Skeletal muscle tissue (tissue), 4 donors: ENCODE data around the gene VWA1. TPM values are rescaled to one million over a fixed set of nuclear protein-coding genes. Genes with fewer than 3 reads are reported as not detected.
A peak's percentile ranks its signal among the peaks of the same experiment; 100 is the strongest.

Experiments
- H3K27ac ChIP-seq: one replicate; pipeline ENCODE4 v1.7.0; 2013; ENCODE audit warnings: mild to moderate bottlenecking, low read depth, low read length, inconsistent platforms
- H3K27me3 ChIP-seq, 3 donors: one replicate each; pipeline ENCODE4 v1.7.0; 2013; ENCODE audit warnings: low read length in 3 of 3; ENCODE audit not compliant: control insufficient read depth in 3 of 3, insufficient read depth in 3 of 3
- H3K36me3 ChIP-seq, 3 donors: one replicate each; pipeline ENCODE4 v1.7.0; 2013; ENCODE audit warnings: low read length in 3 of 3; ENCODE audit not compliant: control insufficient read depth in 3 of 3, insufficient read depth in 3 of 3
- H3K4me1 ChIP-seq, 3 donors: one replicate each; pipeline ENCODE4 v1.7.0; 2013; ENCODE audit warnings: low read length in 3 of 3, mild to moderate bottlenecking in 3 of 3; ENCODE audit not compliant: control insufficient read depth in 3 of 3, insufficient read depth in 3 of 3
- H3K4me3 ChIP-seq, 3 donors: one replicate each; pipeline ENCODE4 v1.7.0; 2013; ENCODE audit warnings: low read length in 3 of 3
- H3K9ac ChIP-seq, 3 donors: one replicate each; pipeline ENCODE4 v1.7.0; 2013; ENCODE audit warnings: low read length in 3 of 3, mild to moderate bottlenecking in 3 of 3, moderate library complexity in 2 of 3, low read depth in 1 of 3
- H3K9me3 ChIP-seq, 3 donors: one replicate each; pipeline ENCODE4 v1.7.0; 2013; ENCODE audit warnings: low read length in 3 of 3; ENCODE audit not compliant: control insufficient read depth in 3 of 3
- total RNA-seq: library from RNA; depleted of rRNA; stranded (reverse); fragments of >200 nt; gene quantifications from one replicate; pipeline ENCODE4 v1.2.3, GENCODE V29; 2014
- donor health status: Osteomylitis.

VWA1 gene
- total RNA-seq, 1 donor from 2014 or later, result 11.0 TPM

GRCh38 chr1:1395166-1395565 is 40.3 kb upstream of the VWA1 start:
- H3K27me3 ChIP-seq, result no peaks in the 10 kb centered on the region
- H3K4me1 ChIP-seq, result peaks cover 38 to 45% (median 43%) of the 10 kb centered on the region in 3 donors
- H3K4me3 ChIP-seq, result peak overlapping the region in 1 of 3 donors; percentile 29
- H3K27ac ChIP-seq, result no peak overlapping the region
- H3K36me3 ChIP-seq, result peaks cover 58 to 69% (median 64%) of the 10 kb centered on the region in 3 donors
- H3K9ac ChIP-seq, result peak overlapping the region in 1 of 3 donors; percentile 45
- no peaks in the 10 kb centered on the region for H3K9me3 ChIP-seq

GRCh38 chr1:1397839-1398523 is 37.5 kb upstream of the VWA1 start:
- Histone ChIP-seq H3K9ac (peak overlapping the region; percentile 89 to 97 (median 91)), H3K27me3 (no peaks in the 10 kb centered on the region), H3K36me3 (peaks cover 54 to 64% (median 55%) of the 10 kb centered on the region in 3 donors), H3K27ac (peak overlapping the region; percentile 85), H3K4me1 (peaks cover 43 to 62% (median 55%) of the 10 kb centered on the region in 3 donors), H3K4me3 (peak overlapping the region; percentile 86 to 94 (median 93)), H3K9me3 (no peaks in the 10 kb centered on the region)

GRCh38 chr1:1398677-1399186 is 36.8 kb upstream of the VWA1 start:
- Histone ChIP-seq H3K9ac (peak overlapping the region; percentile 89 to 97 (median 91)), H3K36me3 (peaks cover 50 to 56% (median 52%) of the 10 kb centered on the region in 3 donors), H3K4me3 (peak overlapping the region; percentile 86 to 94 (median 93)), H3K27me3 (no peaks in the 10 kb centered on the region), H3K4me1 (peaks cover 40 to 54% (median 48%) of the 10 kb centered on the region in 3 donors), H3K9me3 (no peaks in the 10 kb centered on the region), H3K27ac (peak overlapping the region; percentile 85)

DNA sequence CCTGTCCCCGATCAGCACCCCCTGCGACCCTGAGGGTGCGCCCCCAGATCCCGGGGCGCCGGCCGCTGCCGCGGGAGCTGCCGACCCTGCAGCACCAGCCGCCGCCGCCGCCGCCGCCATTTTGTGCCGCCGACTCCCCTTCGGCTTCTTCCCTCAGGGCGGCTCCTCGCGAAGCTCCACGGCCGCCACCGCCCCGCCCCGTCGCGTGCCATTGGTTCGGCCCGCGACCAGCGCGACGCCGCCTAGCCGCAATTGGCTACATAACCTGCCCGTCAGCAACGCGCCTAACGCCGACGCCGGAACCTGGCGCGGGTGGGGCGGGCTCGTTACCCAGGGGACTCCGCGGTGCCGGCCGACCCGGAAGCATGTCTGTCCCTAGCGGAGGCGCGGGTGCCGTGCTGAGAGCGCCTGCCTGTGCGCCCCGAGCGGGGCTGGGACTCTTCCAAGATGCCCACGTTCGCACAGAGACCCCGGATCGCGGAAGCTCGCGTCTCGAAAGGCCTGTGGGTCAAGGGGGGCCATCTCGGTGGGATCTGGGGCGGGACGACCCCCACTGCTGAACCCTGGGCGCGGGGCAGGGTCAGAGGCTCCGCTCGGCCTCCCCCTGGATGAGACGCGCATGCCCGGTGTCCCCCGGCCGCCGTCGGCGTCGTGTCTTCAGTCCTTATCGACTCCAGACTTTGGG is 36.2 kb upstream of the VWA1 start, which contains the start of gene CCNL2:
TSS of gene CCNL2 (minus strand) at position 149 of the 685 bp plus-strand sequence. CDS start at position 120, 29 bp downstream.
- Histone ChIP-seq H3K4me1 (peaks cover 40 to 53% (median 45%) of the 10 kb centered on the region in 3 donors), H3K4me3 (peak within 1 kb of the TSS; percentile 93 to 98 (median 96)), H3K9me3 (no peaks in the 10 kb centered on the region), H3K27me3 (no peaks in the 10 kb centered on the region), H3K27ac (peak within 1 kb of the TSS; percentile 85), H3K9ac (peak within 1 kb of the TSS; percentile 91 to 97 (median 93)), H3K36me3 (peaks cover 46 to 51% (median 50%) of the 10 kb centered on the region in 3 donors)

GRCh38 chr1:1399872-1400575 is 35.5 kb upstream of the VWA1 start:
- H3K9me3 ChIP-seq, result no peaks in the 10 kb centered on the region
- H3K4me1 ChIP-seq, result peaks cover 38 to 54% (median 41%) of the 10 kb centered on the region in 3 donors
- peak overlapping the region; percentile 85 for H3K27ac ChIP-seq
- H3K27me3 ChIP-seq, result no peaks in the 10 kb centered on the region
- H3K4me3 ChIP-seq, result peak overlapping the region; percentile 93 to 98 (median 96)
- H3K36me3 ChIP-seq, result peaks cover 50 to 52% (median 52%) of the 10 kb centered on the region in 3 donors
- H3K9ac ChIP-seq, result peak overlapping the region; percentile 85 to 97 (median 93)

DNA sequence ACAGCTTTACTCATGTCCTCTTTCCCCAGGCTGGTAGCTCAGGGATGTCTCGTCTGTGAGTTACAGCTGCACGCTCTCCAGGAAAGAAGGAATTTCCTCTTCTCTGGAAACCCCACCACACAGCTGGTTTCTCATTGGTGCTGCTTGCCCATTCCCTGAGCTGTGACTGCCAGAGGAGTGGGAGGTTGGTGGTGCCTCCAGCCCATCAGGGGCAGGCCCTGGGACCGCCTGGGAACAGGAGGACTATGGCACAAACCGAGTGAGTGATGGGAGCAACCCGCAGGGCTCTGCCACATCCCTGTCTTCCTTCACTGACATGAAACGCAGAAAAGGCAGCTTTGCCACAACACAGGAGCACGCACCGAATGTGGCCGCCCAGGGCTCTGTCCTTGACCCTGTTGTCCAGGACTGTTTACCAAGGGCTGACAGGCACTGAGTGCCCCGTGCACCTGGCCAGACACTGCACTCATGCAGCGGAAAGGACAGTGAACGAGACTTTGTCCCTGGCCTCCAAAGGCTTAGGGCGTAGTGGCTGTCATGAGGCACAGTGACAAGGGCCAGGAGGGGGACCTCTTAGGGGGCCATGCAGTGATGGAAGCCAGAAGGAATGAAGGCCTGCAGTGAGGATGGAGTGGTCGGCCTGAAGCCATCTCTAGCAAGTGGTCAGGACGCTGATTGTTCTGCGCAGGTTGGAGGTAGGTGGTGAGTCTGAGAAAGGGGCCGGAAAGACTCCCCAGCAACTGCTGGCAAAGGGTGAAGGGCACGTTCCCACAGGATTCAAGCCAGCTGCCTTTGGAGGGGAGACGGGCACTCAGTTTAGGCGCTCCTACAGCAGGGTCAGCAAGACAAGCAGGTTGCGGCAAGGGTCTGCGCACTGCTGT is 34.7 kb upstream of the VWA1 start:
- Histone ChIP-seq H3K27me3 (no peaks in the 10 kb centered on the region), H3K4me1 (peaks cover 40 to 55% (median 43%) of the 10 kb centered on the region in 3 donors), H3K27ac (peak overlapping the region; percentile 11), H3K4me3 (peak overlapping the region; percentile 93 to 98 (median 96)), H3K9me3 (no peaks in the 10 kb centered on the region), H3K36me3 (peaks cover 50 to 52% (median 51%) of the 10 kb centered on the region in 3 donors), H3K9ac (peak overlapping the region; percentile 85 to 97 (median 93))

DNA sequence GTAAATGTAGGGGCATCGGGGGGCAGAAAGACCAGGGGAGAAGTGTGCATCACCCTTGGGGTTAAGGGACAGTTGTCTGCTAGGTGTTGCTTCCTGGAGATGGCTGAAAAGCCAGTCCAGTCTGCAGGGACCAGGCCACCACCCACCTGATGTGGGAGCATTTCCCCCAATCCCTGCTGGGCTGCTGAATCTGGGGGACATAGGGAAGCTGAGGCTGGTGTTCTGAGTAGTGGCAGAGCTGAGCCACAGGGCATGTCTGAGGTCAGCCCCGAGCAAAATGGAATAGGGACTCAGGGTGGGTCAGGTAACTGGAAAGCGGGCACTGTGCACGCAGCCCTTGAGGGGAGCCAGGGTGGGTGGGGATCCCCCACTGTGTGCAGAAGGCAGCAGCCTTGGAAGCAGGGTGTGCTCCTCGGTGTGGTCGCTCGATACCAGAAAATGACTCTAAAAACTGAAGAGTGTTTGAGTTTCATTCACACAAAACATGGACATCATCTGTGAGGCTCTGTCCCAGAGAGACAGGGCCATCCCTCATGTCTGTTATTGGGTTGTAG is 34.0 kb upstream of the VWA1 start:
- Histone ChIP-seq H3K4me1 (peaks cover 46 to 62% (median 50%) of the 10 kb centered on the region in 3 donors), H3K27ac (no peak overlapping the region), H3K9me3 (no peaks in the 10 kb centered on the region), H3K4me3 (no peak overlapping the region), H3K27me3 (no peaks in the 10 kb centered on the region), H3K36me3 (peaks cover 50 to 54% (median 53%) of the 10 kb centered on the region in 3 donors), H3K9ac (peak overlapping the region in 1 of 3 donors; percentile 97)

DNA sequence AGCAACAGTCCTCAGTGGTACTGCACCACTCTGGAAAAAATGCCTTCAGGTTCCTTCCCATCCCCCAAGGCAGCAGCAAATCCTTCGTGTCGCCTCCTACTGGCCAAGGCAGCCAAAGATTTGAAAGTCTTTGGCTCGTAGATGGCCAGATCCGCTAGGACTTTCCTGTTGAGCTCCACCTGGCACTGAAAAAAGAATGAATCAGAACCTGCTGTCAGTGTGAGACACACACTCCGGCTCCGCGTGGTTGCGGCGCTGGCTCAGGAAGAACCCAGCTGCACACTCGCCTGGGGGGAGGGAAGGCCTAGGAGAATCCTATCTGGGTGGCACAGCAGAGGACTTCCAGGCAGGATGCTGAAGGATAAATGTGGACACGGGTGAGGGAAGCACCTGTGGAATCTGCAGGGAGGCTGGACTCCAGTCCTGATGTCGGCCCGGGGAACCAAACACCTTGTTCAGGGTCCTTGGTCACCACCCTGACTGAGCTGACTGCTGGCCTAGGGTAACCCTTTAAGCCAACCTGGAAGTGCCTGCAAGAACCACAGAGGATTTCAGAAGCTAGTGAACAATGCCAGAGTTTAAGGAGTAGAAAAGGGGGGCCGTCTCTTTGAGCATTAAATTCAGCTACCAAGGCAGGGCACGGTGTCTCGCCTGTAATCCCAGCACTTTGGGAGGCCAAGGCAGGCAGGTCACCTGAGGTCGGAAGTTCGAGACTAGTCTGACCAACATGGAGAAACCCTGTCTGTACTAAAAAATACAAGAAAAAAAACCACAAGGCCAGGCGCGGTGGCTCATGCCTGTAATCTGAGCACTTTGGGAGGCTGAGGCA is 33.2 kb upstream of the VWA1 start:
- Histone ChIP-seq H3K27me3 (no peaks in the 10 kb centered on the region), H3K4me1 (peaks cover 42 to 60% (median 51%) of the 10 kb centered on the region in 3 donors)

More for the DNA sequence above, 33.2 kb upstream of the VWA1 start:
- H3K27ac ChIP-seq, result no peak overlapping the region
- H3K9ac ChIP-seq, result no peak overlapping the region
- H3K9me3 ChIP-seq, result no peaks in the 10 kb centered on the region
- no peak overlapping the region for H3K4me3 ChIP-seq
- peaks cover 46 to 49% (median 49%) of the 10 kb centered on the region in 3 donors for H3K36me3 ChIP-seq
